OCI-LY7 (cell line): ENCODE data around the gene GALNT17. TPM values are rescaled to one million over a fixed set of nuclear protein-coding genes. Genes with fewer than 3 reads are reported as not detected.

Experiments
- BruUV-seq: library from RNA; stranded (reverse); fragments of 400-500 nt; replicated peaks from 2 replicates; lab custom pipeline; 2021; lab: Mats Ljungman, UMichigan
- CTCF ChIA-PET: fragments of 300-600 bp; sonication (Branson Sonifier 250); formaldehyde crosslinking; loops from one replicate; lab custom pipeline; 2022; ENCODE audit warnings: antibody characterized with exemption; ENCODE audit not compliant: unreplicated experiment; lab: Charles Lee
- POLR2A ChIA-PET: fragments of 300-600 bp; sonication (Branson Sonifier 250); formaldehyde crosslinking; loops from one replicate; lab custom pipeline; 2022; ENCODE audit warnings: antibody characterized with exemption; lab: Charles Lee
- DNase-seq: peaks from one replicate; pipeline ENCODE4 v3.0.0-alpha.2; 2015; ENCODE audit warnings: low spot score
- H2AFZ ChIP-seq: fragments of 200-600 bp; sonication (generic), shearing (Covaris generic); 2 replicates; pipeline ENCODE4 v1.6.1; 2014; ENCODE audit warnings: mild to moderate bottlenecking, antibody characterized with exemption, low read length, moderate library complexity
- H3K27ac ChIP-seq: fragments of 200-600 bp; sonication (generic); 2 replicates; pipeline ENCODE4 v1.5.1; 2014; ENCODE audit warnings: mixed run types, low read depth, mild to moderate bottlenecking, moderate library complexity, low read length, inconsistent platforms; ENCODE audit not compliant: poor library complexity, severe bottlenecking
- H3K36me3 ChIP-seq: fragments of 200-600 bp; sonication (generic); 2 replicates; pipeline ENCODE4 v1.6.1; 2014; ENCODE audit warnings: mild to moderate bottlenecking, antibody characterized with exemption, low read length, moderate library complexity, mixed read lengths; ENCODE audit not compliant: insufficient read depth
- H3K4me1 ChIP-seq: fragments of 200-600 bp; sonication (generic); 2 replicates; pipeline ENCODE4 v1.5.1; 2014; ENCODE audit warnings: mild to moderate bottlenecking, low read length; ENCODE audit not compliant: insufficient read depth, poor library complexity, severe bottlenecking
- H3K4me2 ChIP-seq: fragments of 200-600 bp; sonication (generic); 2 replicates; pipeline ENCODE4 v1.6.1; 2014; ENCODE audit warnings: mild to moderate bottlenecking, low read length
- H3K4me3 ChIP-seq: fragments of 200-600 bp; sonication (generic); 2 replicates; pipeline ENCODE4 v1.5.1; 2014; ENCODE audit warnings: mild to moderate bottlenecking, low read depth, low read length; ENCODE audit not compliant: poor library complexity, severe bottlenecking
- H3K79me2 ChIP-seq: fragments of 200-600 bp; sonication (generic); 2 replicates; pipeline ENCODE4 v1.6.1; 2016; ENCODE audit warnings: low read depth, mild to moderate bottlenecking, low read length, moderate library complexity, mixed read lengths; ENCODE audit not compliant: insufficient read depth
- H3K9me2 ChIP-seq: fragments of 200-600 bp; sonication (generic); 2 replicates; pipeline ENCODE4 v1.6.1; 2016; ENCODE audit warnings: mild to moderate bottlenecking, low read length, mixed read lengths; ENCODE audit not compliant: insufficient read depth
- H3K9me3 ChIP-seq: fragments of 200-600 bp; sonication (generic); 2 replicates; pipeline ENCODE4 v1.6.1; 2014; ENCODE audit warnings: mild to moderate bottlenecking, mixed run types, low read length, mixed read lengths
- H4K20me1 ChIP-seq: fragments of 200-600 bp; sonication (generic); 2 replicates; pipeline ENCODE4 v1.6.1; 2014; ENCODE audit warnings: mild to moderate bottlenecking, antibody characterized with exemption, low read length, moderate library complexity, mixed read lengths; ENCODE audit not compliant: insufficient read depth
- CTCF ChIP-seq: fragments of 200-600 bp; sonication (generic); conservative IDR thresholded peaks from 2 replicates; pipeline ENCODE4 v1.5.1; 2014; ENCODE audit warnings: mild to moderate bottlenecking, antibody characterized with exemption, low read length, moderate library complexity, mixed read lengths
- EZH2phosphoT487 ChIP-seq: fragments of 200-600 bp; sonication (generic); IDR thresholded peaks from 2 replicates; pipeline ENCODE4 v1.6.1; 2018; ENCODE audit warnings: low read depth, borderline replicate concordance, mild to moderate bottlenecking, mixed run types, antibody characterized with exemption, low read length, moderate library complexity, mixed read lengths
- intact Hi-C: fragments of 100-400 bp; cut with micrococcal nuclease; formaldehyde crosslinking; loops from one replicate; pipeline ENCODE4 v1.10.0; 2022; ENCODE audit not compliant: unreplicated experiment
- total RNA-seq, 2 experiments: library from RNA; depleted of rRNA in 1 of 2; stranded (reverse); fragments of >200 nt in 1 of 2; shearing (Covaris generic) in 1 of 2; gene quantifications; 2 replicates each; pipeline ENCODE4 v1.2.3, GENCODE V29; 2014 to 2022

The GALNT17 gene
- total RNA-seq, 2 experiments from 2014 or later, result not detected

- Histone ChIP-seq H3K9me3 (no peaks in the 10 kb centered on the region), H3K36me3 (no peaks in the 10 kb centered on the region), H2AFZ (no peak overlapping the region), H3K9me2 (no peaks in the 10 kb centered on the region), H3K4me2 (no peak overlapping the region), H4K20me1 (no peaks in the 10 kb centered on the region), H3K4me1 (no peaks in the 10 kb centered on the region), H3K79me2 (no peaks in the 10 kb centered on the region), H3K27ac (no peak overlapping the region), H3K4me3 (no peak overlapping the region)
- TF ChIP-seq EZH2phosphoT487 (no peak), CTCF (no peak)
- intact Hi-C loops, result no loop called here
- CTCF ChIA-PET, result no interaction called here
- POLR2A ChIA-PET, result interaction anchor here (0.7 kb wide), 1 partner anchor 17 kb away, joined by 3 read pairs; no protein-coding TSS in a partner anchor
- DNase-seq, result no peak
- no TSS peak for BruUV-seq
These were observed 211.1 kb downstream of the GALNT17 start for GRCh38 chr7:71343039-71343438.

GRCh38 chr7:71343892-71344291 lies 211.9 kb downstream of the GALNT17 start:
- DNase-seq, result no peak
- no peak overlapping the region for H3K27ac ChIP-seq
- no peak overlapping the region for H2AFZ ChIP-seq
- ChIA-PET CTCF (no interaction called here), POLR2A (no interaction called here)
- TF ChIP-seq CTCF (no peak), EZH2phosphoT487 (no peak)
- intact Hi-C loops, result no loop called here
- BruUV-seq, result no TSS peak
- H4K20me1 ChIP-seq, result no peaks in the 10 kb centered on the region
- no peaks in the 10 kb centered on the region for H3K4me1 ChIP-seq
- no peak overlapping the region for H3K4me2 ChIP-seq
- H3K79me2 ChIP-seq, result no peaks in the 10 kb centered on the region
- no peak overlapping the region for H3K4me3 ChIP-seq
- H3K9me2 ChIP-seq, result no peaks in the 10 kb centered on the region
- no peaks in the 10 kb centered on the region for H3K36me3 ChIP-seq
- H3K9me3 ChIP-seq, result no peaks in the 10 kb centered on the region

- H3K79me2 ChIP-seq, result no peaks in the 10 kb centered on the region
- no peak overlapping the region for H3K27ac ChIP-seq
- POLR2A ChIA-PET, result no interaction called here
- no peaks in the 10 kb centered on the region for H3K4me1 ChIP-seq
- H4K20me1 ChIP-seq, result no peaks in the 10 kb centered on the region
- H2AFZ ChIP-seq, result no peak overlapping the region
- no peaks in the 10 kb centered on the region for H3K36me3 ChIP-seq
- intact Hi-C loops, result no loop called here
- TF ChIP-seq EZH2phosphoT487, result no peak
- no peak for TF ChIP-seq CTCF
- no peak overlapping the region for H3K4me2 ChIP-seq
- no peak for DNase-seq
- H3K4me3 ChIP-seq, result no peak overlapping the region
- CTCF ChIA-PET, result no interaction called here
- H3K9me2 ChIP-seq, result no peaks in the 10 kb centered on the region
- no TSS peak for BruUV-seq
- no peaks in the 10 kb centered on the region for H3K9me3 ChIP-seq
These were observed 213.4 kb downstream of the GALNT17 start for GRCh38 chr7:71345117-71345884.
